Measurements from ENCODE around the gene ANKRD39. TPM values are rescaled to one million over a fixed set of nuclear protein-coding genes. Genes with fewer than 3 reads are reported as not detected.
A peak's percentile ranks its signal among the peaks of the same experiment; 100 is the strongest.

The ANKRD39 gene
- total RNA-seq, 1 donor, result 5.1 TPM

DNA sequence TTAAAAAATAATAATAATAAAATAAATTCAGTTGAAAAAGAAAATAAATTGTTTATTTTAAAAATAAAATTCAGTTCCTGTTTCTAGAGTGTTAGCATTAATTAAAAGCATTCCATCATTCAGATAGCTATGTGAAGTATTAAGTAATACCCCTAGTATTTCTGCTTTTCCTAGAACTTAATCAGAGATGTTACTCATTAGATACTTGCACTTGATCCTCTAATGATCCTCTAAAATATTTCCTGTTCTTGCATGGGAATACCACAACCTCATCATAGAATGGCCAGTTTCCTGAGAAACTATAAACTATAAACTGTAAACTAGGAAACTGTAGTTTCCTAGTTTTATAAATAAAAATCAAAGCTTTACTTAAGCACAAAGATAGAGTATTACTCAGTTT, 52.8 kb downstream of the ANKRD39 start:
- Histone ChIP-seq H3K4me3 (ENCODE audit: insufficient read depth, low read length) (no peak overlapping the region), H2AFZ (ENCODE audit: low read length) (no peak overlapping the region), H3K79me2 (ENCODE audit: insufficient read depth, low read length) (no peaks in the 10 kb centered on the region), H3K27me3 (ENCODE audit: insufficient read depth, low read length) (no peaks in the 10 kb centered on the region), H3K27ac (ENCODE audit: low read depth, low read length) (no peak overlapping the region), H3K4me2 (ENCODE audit: insufficient read depth, low read length) (no peak overlapping the region), H3K4me1 (ENCODE audit: insufficient read depth, low read length) (no peaks in the 10 kb centered on the region), H3K9me3 (ENCODE audit: low read depth, low read length) (no peaks in the 10 kb centered on the region), H3K36me3 (ENCODE audit: insufficient read depth, low read length) (no peaks in the 10 kb centered on the region), H4K20me1 (ENCODE audit: insufficient read depth, low read length) (no peaks in the 10 kb centered on the region)
- TF ChIP-seq, protein P1, sequence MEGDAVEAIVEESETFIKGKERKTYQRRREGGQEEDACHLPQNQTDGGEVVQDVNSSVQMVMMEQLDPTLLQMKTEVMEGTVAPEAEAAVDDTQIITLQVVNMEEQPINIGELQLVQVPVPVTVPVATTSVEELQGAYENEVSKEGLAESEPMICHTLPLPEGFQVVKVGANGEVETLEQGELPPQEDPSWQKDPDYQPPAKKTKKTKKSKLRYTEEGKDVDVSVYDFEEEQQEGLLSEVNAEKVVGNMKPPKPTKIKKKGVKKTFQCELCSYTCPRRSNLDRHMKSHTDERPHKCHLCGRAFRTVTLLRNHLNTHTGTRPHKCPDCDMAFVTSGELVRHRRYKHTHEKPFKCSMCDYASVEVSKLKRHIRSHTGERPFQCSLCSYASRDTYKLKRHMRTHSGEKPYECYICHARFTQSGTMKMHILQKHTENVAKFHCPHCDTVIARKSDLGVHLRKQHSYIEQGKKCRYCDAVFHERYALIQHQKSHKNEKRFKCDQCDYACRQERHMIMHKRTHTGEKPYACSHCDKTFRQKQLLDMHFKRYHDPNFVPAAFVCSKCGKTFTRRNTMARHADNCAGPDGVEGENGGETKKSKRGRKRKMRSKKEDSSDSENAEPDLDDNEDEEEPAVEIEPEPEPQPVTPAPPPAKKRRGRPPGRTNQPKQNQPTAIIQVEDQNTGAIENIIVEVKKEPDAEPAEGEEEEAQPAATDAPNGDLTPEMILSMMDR (IDR thresholded peaks at IDR 0.05; ENCODE audit: extremely low read depth, low read depth, low read length), result no peak
- DNase-seq (ENCODE audit: insufficient read length, low spot score, missing footprints), result peak; percentile 44

DNA sequence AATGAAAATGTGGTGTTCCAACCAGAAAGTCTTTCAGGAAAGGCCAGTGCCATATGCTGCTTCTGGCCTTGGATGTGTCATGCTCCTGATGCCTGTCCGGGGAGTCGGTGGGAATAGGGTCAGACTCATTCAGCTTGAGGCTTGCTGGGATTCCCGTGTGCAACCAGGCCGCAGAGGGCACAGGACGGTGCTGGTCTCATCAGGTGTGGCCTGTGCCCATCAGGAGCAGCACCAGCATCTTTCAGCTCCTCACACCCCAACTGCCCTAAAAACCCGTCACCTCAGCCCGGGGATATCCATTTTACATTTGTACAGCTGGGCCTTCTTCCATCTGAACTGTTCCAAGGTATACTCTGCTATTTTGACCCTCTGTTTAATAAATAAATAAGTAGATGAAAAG, 55.1 kb downstream of the ANKRD39 start:
- no peak overlapping the region for H2AFZ ChIP-seq (ENCODE audit: low read length)
- TF ChIP-seq, protein P1 (IDR thresholded peaks at IDR 0.05; ENCODE audit: extremely low read depth, low read depth, low read length), result no peak
- H3K4me2 ChIP-seq (ENCODE audit: insufficient read depth, low read length), result no peak overlapping the region
- H4K20me1 ChIP-seq (ENCODE audit: insufficient read depth, low read length), result no peaks in the 10 kb centered on the region
- no peaks in the 10 kb centered on the region for H3K36me3 ChIP-seq (ENCODE audit: insufficient read depth, low read length)
- no peak overlapping the region for H3K4me3 ChIP-seq (ENCODE audit: insufficient read depth, low read length)
- no peaks in the 10 kb centered on the region for H3K27me3 ChIP-seq (ENCODE audit: insufficient read depth, low read length)
- peak; percentile 63 for DNase-seq (ENCODE audit: insufficient read length, low spot score, missing footprints)
- no peaks in the 10 kb centered on the region for H3K9me3 ChIP-seq (ENCODE audit: low read depth, low read length)
- no peaks in the 10 kb centered on the region for H3K79me2 ChIP-seq (ENCODE audit: insufficient read depth, low read length)
- H3K27ac ChIP-seq (ENCODE audit: low read depth, low read length), result no peak overlapping the region
- H3K4me1 ChIP-seq (ENCODE audit: insufficient read depth, low read length), result no peaks in the 10 kb centered on the region

DNA sequence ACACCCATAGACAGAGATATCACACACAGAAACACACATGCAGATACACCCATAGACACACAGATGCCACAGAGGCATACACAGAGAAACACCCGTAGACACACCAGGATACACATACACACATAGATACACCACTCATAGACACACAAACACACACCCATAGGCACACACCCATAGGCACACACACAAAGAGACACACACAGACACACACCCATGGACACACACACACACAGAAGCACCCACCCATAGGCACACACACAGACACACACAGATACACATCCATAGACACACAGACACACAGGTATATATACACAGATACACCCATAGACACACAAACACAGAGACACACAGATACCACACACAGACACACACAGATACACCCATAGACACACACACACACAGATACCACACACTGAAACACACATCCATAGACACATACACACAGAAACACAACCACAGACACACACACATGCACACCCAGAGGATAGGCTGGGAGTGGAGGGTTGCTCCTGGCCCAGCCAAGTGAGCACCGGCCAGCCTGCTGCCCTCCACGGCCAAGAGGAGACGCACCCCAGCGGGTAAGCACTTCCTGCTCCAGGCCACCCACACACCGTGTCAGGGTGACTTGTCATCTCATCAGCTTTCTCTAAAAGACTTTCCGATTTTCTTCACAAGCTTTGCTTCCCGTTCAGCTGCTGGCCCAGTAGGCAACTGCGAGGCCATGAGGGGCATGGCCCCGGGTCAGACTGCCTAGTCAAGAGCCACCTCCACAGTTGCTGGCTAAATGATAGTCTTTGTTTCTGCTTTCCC, 55.8 kb downstream of the ANKRD39 start:
- Histone ChIP-seq H3K79me2 (ENCODE audit: insufficient read depth, low read length) (no peaks in the 10 kb centered on the region), H2AFZ (ENCODE audit: low read length) (no peak overlapping the region), H4K20me1 (ENCODE audit: insufficient read depth, low read length) (no peaks in the 10 kb centered on the region), H3K27me3 (ENCODE audit: insufficient read depth, low read length) (no peaks in the 10 kb centered on the region), H3K4me1 (ENCODE audit: insufficient read depth, low read length) (no peaks in the 10 kb centered on the region), H3K9me3 (ENCODE audit: low read depth, low read length) (no peaks in the 10 kb centered on the region), H3K27ac (ENCODE audit: low read depth, low read length) (no peak overlapping the region), H3K4me2 (ENCODE audit: insufficient read depth, low read length) (no peak overlapping the region), H3K36me3 (ENCODE audit: insufficient read depth, low read length) (no peaks in the 10 kb centered on the region), H3K4me3 (ENCODE audit: insufficient read depth, low read length) (no peak overlapping the region)
- TF ChIP-seq, protein P1 (IDR thresholded peaks at IDR 0.05; ENCODE audit: extremely low read depth, low read depth, low read length), result no peak
- DNase-seq (ENCODE audit: insufficient read length, low spot score, missing footprints), result peak; percentile 87

DNA sequence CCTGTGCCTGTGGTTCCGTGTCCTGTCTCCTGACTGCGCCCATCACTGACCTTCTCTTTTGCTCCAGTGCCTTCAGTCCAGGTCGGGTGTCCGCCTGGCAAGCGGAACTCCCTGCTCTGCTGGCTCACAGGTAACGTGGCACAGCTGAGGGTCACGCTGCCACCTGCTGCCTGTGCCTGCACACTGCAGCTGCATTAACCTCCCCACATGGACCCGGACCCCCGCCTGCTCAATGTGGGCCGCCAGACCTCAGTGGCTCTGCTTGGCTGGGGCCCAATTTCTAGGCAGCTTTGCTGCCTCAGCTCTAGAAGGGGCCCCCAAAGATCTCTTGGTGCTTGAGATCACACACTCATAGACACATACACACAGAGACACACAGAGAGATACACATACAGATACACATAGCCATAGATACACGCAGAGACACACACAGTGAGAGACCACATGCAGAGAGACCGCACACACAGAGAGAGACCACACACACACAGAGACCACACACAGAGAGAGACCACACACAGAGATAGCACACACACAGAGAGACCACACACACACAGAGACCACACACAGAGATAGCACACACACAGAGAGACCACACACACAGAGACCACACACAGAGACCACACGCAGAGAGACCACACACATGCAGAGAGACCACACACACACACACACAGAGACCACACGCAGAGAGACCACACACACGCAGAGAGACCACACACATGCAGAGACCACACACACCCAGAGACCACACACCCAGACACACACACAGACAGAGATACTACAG, 56.6 kb downstream of the ANKRD39 start:
- peak; percentile 97 for DNase-seq (ENCODE audit: insufficient read length, low spot score, missing footprints)
- Histone ChIP-seq H3K27me3 (ENCODE audit: insufficient read depth, low read length) (no peaks in the 10 kb centered on the region), H3K4me2 (ENCODE audit: insufficient read depth, low read length) (no peak overlapping the region), H3K4me1 (ENCODE audit: insufficient read depth, low read length) (no peaks in the 10 kb centered on the region), H2AFZ (ENCODE audit: low read length) (peak overlapping the region; percentile 72), H3K9me3 (ENCODE audit: low read depth, low read length) (no peaks in the 10 kb centered on the region), H3K4me3 (ENCODE audit: insufficient read depth, low read length) (no peak overlapping the region), H3K79me2 (ENCODE audit: insufficient read depth, low read length) (no peaks in the 10 kb centered on the region), H4K20me1 (ENCODE audit: insufficient read depth, low read length) (no peaks in the 10 kb centered on the region), H3K36me3 (ENCODE audit: insufficient read depth, low read length) (no peaks in the 10 kb centered on the region), H3K27ac (ENCODE audit: low read depth, low read length) (no peak overlapping the region)
- TF ChIP-seq, protein P1 (IDR thresholded peaks at IDR 0.05; ENCODE audit: extremely low read depth, low read depth, low read length), result peak; percentile 77

All from osteoblast (primary cell).